Mononuclear cell (primary cell): ENCODE measurements around the gene RFXANK. TPM values are rescaled to one million over a fixed set of nuclear protein-coding genes. Genes with fewer than 3 reads are reported as not detected.
"Not testable (repeated sequence)": the region's sequence is repeated elsewhere in the genome, so short reads cannot be mapped to it uniquely, and the experiment has no call there.

ENCODE experiments used
- H3K27me3 ChIP-seq: 2 replicates; pipeline ENCODE4 v1.6.0; 2011; ENCODE audit warnings: low read length, control low read depth; ENCODE audit not compliant: insufficient read depth
- H3K4me1 ChIP-seq: 2 replicates; pipeline ENCODE4 v1.5.1; 2011; ENCODE audit warnings: mild to moderate bottlenecking, low read length, control low read depth; ENCODE audit not compliant: insufficient read depth
- H3K4me3 ChIP-seq: 2 replicates; pipeline ENCODE4 v1.5.1; 2011; ENCODE audit warnings: mild to moderate bottlenecking, low read length, moderate library complexity
- H3K9me3 ChIP-seq: 2 replicates; pipeline ENCODE4 v1.5.1; 2011; ENCODE audit warnings: low read depth, mild to moderate bottlenecking, control low read depth, low read length
- total RNA-seq: library from RNA; depleted of rRNA; stranded (reverse); fragments of >200 nt; gene quantifications from one replicate; pipeline ENCODE4 v1.2.3, GENCODE V29; 2012

Gene RFXANK
- total RNA-seq, 1 donor, result 30.4 TPM

DNA sequence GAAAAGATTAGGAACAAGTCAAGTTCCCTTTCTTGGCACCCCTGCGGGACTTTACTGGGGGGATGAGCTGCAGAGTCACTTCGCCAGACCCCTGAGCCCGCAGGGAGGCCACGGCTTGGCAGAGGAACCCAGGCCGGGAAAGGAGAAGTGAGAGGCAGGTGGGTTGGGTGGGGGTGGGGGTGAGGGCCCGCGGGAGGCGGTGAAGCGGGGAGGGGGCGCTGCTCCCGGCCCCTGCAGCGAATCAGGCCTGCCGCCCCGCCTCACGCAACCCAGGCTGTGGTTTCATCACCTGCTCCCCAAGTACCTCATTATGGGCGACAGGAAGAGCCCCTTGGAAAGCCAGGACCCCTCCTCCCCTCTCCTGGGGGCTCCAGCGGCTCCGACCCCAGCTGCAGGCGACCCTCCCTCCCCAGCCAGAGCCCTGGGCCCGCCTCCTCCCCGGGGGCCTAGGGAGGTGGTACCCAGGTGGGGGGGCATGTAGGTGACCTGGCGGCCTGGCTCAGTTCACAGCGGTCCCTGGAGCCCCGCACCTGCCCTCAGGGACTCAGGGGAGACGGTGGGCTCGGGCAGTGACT, 31.5 kb upstream of the RFXANK start:
- Histone ChIP-seq H3K27me3 (no peaks in the 10 kb centered on the region), H3K4me1 (no peaks in the 10 kb centered on the region), H3K4me3 (no peak overlapping the region), H3K9me3 (no peaks in the 10 kb centered on the region)

DNA sequence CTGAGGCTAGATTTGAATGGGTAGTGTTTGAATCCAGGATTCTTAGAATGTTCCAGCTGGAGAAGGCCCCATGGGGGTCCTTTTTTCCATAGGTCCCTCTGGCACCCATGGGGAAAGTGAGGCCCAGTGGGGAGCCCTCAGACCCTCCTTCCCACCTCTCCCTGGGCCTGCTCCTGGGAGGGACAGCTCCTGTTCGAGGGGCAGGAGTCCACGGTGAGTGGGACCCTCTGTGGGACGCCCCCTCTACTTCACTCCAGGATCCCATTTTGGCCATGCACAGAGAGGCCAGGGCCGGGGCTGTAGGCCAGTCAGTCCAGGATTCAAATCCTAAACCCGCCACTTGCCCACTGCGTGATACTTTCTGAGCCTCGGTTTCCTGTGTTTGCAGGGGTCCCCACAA, 29.6 kb upstream of the RFXANK start:
- Histone ChIP-seq H3K9me3 (no peaks in the 10 kb centered on the region), H3K27me3 (no peaks in the 10 kb centered on the region), H3K4me3 (no peak overlapping the region), H3K4me1 (no peaks in the 10 kb centered on the region)

DNA sequence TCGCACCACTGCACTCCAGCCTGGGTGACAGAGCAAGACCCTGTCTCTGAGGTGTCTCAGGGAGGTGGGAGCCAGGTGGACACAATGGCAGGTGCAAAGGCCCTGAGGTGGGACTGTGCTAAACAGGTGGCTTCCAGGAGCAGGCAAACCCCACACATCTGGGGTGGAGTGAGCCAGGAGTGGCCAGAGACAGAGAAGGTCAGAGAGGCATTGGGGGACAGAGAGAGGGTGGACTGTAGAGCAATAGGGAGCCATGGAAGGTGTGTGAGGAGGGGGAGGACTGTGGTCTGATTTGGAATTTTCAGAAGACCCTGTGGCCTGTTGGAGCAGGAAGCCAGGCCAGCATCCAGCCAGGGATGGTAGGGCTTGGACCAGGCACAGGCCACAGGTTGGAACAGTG, 26.7 kb upstream of the RFXANK start:
- Histone ChIP-seq H3K27me3 (no peaks in the 10 kb centered on the region), H3K4me3 (no peak overlapping the region), H3K9me3 (no peaks in the 10 kb centered on the region), H3K4me1 (peaks cover 6% of the 10 kb centered on the region)

DNA sequence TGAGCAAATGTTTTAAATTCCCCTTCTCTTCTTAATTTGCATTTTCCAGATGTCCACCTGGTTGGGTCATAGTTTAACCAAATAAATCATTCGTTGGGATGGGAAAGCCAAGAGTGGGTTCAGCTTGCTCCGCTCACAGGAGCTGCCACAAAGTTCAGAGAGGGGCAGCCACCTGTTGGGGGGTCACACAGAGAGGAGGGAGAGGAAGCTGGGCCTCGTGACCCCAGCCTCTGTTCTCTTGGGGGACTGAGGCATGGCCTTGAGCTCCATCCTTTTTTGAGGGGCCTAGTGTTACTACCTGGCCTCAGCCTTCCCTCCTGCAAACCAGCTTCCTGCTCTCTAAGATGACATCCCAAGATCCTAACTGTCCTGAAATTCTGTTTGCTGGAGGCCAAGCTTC, 24.4 kb upstream of the RFXANK start:
- Histone ChIP-seq H3K27me3 (no peaks in the 10 kb centered on the region), H3K9me3 (no peaks in the 10 kb centered on the region), H3K4me3 (no peak overlapping the region), H3K4me1 (peaks cover 16% of the 10 kb centered on the region)

DNA sequence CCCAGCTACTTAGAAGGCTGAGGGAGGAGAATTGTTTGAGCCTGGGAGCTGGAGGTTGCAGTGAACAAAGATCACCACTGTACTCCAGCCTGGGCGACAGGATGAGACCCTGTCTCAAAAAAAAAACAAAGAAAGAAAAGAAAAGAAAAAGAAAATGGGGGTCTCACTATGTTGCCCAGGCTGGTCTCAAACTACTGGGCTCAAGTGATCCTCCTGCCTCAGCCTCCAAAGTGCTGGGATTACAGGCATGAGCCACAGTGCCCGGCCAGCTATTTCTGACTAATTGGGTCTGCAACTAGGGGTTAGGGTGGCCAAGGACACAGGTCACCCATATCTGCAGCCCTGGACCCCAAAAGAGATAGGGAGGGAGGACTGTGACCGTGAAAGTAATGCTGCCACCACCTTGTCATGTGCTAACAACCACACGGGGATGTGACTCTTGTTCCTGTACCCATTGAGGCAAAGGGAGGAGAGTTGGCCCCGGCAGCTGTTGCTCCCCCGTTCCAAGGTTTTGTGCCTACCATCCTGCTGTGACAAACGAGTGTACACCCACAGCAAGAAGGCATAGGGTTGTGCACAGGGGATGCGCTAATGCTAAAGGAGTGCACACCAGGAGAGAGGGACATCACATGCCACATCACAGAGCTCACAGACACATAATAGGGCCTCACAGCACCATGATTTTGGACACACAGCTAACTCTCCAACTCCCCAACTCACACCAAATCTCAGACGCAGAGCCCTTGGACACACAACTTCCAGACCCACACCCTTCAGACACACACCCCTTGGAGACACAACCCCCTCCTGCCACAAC, 22.6 kb upstream of the RFXANK start:
- H3K4me3 ChIP-seq, result no peak overlapping the region
- H3K9me3 ChIP-seq, result no peaks in the 10 kb centered on the region
- H3K4me1 ChIP-seq, result peaks cover 16% of the 10 kb centered on the region
- no peaks in the 10 kb centered on the region for H3K27me3 ChIP-seq

DNA sequence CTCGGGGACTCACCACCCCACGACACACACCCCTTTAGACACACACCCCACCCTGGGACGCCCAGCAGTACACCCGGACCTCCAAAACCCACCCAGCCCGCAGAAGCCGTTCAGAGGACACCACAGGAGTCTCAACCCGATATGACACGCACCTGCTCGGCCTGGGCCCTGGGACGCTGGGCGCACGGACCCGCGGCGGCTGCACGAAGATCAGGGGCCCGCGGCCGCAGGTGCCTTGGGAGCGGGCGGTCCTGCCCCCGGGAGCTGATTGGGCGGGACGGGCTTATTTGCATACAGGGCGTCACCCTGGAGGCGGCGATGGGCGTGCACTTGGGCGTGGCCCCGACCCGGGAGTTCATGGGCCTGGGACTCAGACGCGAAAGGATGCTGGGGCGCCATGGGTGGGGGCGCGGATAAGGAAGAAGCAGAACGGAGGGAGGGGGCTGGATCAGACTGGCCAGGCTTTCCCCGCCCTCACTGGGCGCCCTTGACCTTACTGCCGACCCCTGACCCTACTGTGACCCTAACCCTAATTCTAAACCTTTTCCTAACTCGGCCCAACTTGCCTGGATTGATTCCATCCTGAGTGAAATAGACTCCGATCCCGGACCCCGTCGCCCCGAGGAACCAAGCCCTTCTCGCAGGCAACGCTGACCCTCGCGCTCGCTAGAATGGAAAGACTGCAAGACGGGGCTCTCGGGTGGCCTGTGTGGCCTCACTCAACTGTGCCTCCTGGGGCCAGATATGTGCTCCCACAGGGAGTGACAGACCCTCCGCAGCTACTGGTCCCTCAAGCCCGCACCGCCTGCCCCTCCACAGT, 21.8 kb upstream of the RFXANK start, which contains the start of gene MEF2B:
MEF2B (minus strand) TSS at position 211 of the 820 bp plus-strand sequence. CDS start 19,528 bp downstream, outside the sequence.
- no peaks in the 10 kb centered on the region for H3K9me3 ChIP-seq
- H3K4me1 ChIP-seq, result peaks cover 16% of the 10 kb centered on the region
- no peak within 1 kb of the TSS for H3K4me3 ChIP-seq
- H3K27me3 ChIP-seq, result no peaks in the 10 kb centered on the region

DNA sequence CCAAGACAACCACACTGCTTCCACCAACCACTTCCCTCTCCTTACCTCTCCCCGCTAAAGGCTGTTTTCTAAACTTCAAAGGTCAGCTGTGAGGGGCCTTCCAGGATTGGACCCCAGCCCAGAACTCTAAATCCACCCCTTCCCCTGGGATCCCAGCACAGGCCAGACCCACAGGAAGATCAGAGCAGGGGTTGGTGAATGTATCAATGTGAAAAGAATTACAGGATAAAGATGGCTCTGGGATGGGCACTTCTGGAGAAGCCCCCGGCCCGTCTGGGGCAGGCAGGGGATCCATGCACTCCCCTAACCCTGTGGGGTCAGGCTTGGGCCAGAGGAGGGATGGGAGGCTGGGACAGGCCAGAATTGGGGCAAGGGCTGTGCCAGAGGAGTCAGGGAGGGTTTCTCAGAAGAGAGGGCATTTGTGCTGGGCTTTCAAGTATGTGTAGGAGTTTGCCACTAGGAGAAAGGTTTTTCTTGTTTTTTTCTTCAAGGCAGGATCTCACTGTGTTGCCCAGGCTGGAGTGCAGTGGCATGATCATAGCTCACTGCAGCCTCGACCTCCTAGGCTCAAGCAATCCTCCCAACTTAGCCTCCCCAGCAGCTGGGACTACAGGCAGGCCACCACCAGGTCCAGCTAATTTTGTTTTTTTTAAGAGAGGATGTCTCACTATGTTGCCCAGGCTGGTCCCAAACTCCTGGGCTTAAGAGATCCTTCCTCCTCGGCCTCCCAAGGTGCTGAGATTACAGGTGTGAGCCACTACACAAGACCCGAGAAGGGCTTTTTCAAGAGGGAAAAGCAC, 21.0 kb upstream of the RFXANK start:
- H3K4me1 ChIP-seq, result peaks cover 16% of the 10 kb centered on the region
- H3K4me3 ChIP-seq, result no peak overlapping the region
- H3K27me3 ChIP-seq, result no peaks in the 10 kb centered on the region
- no peaks in the 10 kb centered on the region for H3K9me3 ChIP-seq

DNA sequence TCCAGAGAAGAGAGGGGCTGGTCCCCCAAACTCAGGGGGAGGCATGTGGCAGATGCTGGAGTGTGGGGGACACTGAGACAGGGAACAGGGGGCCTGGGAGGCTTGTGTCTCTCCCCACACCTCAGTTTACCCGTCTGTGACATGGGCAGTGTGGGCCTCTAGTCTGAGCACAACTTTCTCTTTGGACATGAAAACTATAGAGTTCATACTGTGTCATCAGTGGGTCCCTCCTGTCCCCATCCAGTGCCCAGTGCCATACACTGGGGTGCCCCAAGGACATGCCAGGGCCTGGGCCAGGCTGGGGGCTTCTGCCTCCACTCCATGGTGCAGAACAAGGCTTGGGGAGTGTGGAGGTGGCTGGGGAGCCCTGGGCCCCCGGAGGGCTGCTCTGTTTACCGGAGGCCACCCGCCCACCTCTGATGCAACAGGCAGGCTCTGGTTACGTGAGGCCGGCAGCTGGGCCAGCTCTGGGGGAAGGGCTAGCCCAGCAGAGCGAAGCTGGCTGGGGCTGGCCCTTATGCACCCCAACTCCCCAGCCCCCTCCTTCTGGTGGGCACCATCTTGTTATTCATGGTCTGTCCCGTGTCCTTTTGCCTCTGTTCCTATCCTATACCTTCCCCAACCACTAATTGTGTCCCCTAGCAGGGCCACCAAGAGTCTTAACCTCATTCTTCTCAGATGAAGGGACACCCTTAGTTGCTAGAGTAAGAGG, 20.1 kb upstream of the RFXANK start:
- H3K27me3 ChIP-seq, result no peaks in the 10 kb centered on the region
- H3K4me3 ChIP-seq, result no peak overlapping the region
- H3K4me1 ChIP-seq, result peaks cover 16% of the 10 kb centered on the region
- no peaks in the 10 kb centered on the region for H3K9me3 ChIP-seq

DNA sequence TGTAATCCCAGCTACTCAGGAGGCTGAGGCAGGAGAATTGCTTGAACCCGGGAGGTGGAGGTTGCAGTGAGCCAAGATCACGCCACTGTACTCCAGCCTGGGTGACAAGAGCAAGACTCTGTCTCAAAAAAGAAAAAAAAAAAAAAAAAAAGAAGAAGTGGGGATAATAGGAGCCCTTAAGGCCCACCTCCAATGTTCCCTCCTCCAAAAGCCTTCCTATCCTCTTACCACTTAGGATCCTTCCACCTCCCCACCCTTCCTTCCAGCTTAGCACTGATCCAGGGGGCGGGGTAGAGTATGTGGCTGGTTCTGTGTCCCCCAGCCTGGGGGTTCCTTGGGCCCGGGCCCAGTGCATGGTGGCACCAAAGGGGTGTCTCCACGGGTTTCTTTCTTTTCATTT, 18.8 kb upstream of the RFXANK start:
- H3K4me1 ChIP-seq, result peaks cover 16% of the 10 kb centered on the region
- H3K27me3 ChIP-seq, H3K4me3 ChIP-seq, H3K9me3 ChIP-seq: not testable (repeated sequence)

DNA sequence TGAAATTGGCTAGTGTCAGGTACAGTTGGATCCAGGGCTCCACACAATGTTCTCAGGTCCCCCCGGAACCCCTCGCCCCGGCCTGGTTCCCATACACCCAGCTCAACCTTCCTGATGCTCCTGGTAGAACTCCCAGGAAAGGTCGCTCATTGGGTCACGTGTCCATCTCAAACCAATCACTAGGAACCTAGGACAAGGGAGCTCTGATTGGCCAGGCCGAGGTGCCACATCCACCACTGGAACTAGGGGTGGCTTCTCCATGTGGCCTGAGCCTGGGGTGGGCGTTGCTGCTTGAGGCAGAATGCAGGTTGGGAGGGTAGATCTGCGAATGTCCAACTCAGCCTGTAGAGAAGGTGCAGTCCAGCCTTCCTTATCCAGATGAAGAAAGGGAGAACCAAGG, 15.1 kb upstream of the RFXANK start:
- Histone ChIP-seq H3K9me3 (no peaks in the 10 kb centered on the region), H3K4me1 (peaks cover 6% of the 10 kb centered on the region), H3K4me3 (no peak overlapping the region), H3K27me3 (no peaks in the 10 kb centered on the region)

DNA sequence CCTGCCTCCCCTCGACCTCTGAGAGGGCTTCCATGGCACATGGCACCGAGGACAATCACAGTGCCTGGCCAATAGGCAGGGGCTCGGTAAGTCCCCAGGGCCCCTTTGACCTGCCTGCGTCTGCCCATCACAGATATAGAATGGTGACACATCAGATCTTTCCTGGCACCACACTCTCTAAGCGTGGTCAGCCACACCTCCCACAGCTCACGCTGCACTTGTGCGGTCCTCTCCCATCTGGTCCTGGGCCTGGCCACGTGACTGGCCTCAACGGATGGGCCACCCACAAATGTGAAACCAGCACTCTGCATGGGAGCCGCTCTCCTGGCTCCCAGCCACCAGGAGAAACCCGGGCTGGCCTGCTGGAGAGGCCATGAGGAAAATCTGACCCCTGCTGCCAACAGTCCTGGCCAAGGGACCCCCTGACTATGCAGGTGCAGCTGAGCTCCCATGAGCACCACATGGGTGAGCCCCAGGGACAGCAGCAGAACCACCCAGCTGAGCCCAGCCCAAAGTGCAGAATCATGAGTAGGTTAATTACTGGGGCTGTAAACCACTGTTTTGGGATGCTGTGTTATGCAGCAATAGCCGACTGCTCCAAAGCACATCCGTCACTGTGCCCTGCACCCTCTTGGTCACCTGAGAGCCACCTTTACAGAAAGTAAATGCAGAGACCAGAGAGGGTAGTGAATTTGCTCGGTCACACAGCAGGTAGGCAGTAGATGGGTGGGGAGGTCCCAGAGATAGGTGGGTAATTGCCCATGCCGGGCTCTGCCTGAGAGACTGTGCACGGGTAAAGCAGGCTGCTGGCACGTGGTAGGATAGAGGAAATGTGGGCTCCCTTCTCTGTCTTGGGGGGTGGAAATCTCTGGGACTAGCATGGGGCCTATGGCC, 12.3 kb upstream of the RFXANK start:
- no peaks in the 10 kb centered on the region for H3K9me3 ChIP-seq
- no peaks in the 10 kb centered on the region for H3K27me3 ChIP-seq
- peaks cover 3% of the 10 kb centered on the region for H3K4me1 ChIP-seq
- no peak overlapping the region for H3K4me3 ChIP-seq

DNA sequence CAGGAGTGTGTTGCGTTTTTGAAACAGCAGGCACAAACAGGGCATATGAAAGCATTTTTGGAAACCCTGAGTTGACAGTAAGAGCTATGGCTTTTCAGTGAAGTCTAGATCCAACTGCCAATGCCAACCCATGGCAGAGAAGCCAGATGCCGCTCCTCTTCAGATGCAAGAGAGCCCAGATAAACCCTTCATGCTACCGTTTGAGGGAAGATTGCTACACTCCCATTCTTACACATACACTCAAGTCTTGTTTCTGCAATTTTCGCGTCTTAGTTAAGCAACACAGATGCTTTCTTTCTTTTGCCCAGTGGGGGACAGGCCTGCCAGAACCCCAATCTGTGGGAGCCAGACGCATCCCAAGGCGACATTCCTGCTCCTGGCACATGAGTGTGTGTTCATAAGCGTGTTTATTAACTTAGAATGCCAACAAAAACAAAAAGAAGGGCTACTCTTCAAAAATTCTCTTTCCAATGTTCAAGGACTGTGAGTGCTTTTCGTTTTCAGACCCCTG, 10.5 kb upstream of the RFXANK start:
- no peaks in the 10 kb centered on the region for H3K9me3 ChIP-seq
- H3K4me3 ChIP-seq, result no peak overlapping the region
- H3K4me1 ChIP-seq, result peaks cover 4% of the 10 kb centered on the region
- no peaks in the 10 kb centered on the region for H3K27me3 ChIP-seq
